ENCODE data around the gene UBR2. TPM values are rescaled to one million over a fixed set of nuclear protein-coding genes. Genes with fewer than 3 reads are reported as not detected.

UBR2 gene
- total and polyA plus RNA-seq, 2 donors (not counting 3 experiments of a cell fraction or from before 2014, with no cell fraction given), result 8.0 to 22.3 TPM

GRCh38 chr6:42555477-42556457 lies 8.1 kb upstream of the UBR2 start:
- Histone ChIP-seq H3K9ac (replicated peaks; ENCODE audit: extremely low read depth, insufficient read depth, low read length) (no peak overlapping the region), H3K36me3 (ENCODE audit: control insufficient read depth in 2 of 2, extremely low read depth in 1 of 2, insufficient read depth in 2 of 2, low read length in 2 of 2) (no peaks in the 10 kb centered on the region), H3K9me3 (replicated peaks; ENCODE audit: control insufficient read depth, insufficient read depth, low read length) (no peaks in the 10 kb centered on the region), H3K27me3 (ENCODE audit: control insufficient read depth in 2 of 2, insufficient read depth in 2 of 2, low read length in 2 of 2) (peaks cover 0 to 6% of the 10 kb centered on the region in 2 experiments), H3K4me1 (ENCODE audit: control insufficient read depth, extremely low read depth, insufficient read depth, low read length) (no peaks in the 10 kb centered on the region), H3K27ac (ENCODE audit: insufficient read depth, low read depth, low read length) (no peak overlapping the region), H4K20me1 (replicated peaks; ENCODE audit: control insufficient read depth, extremely low read depth, insufficient read depth, low read length) (no peaks in the 10 kb centered on the region), H2AFZ (ENCODE audit: low read depth, low read length) (no peak overlapping the region), H3K4me3 (replicated peaks in 1 of 3; ENCODE audit: insufficient read depth in 1 of 3, low read depth in 1 of 3, low read length in 3 of 3) (no peak overlapping the region), H3K4me2 (ENCODE audit: insufficient read depth, low read length) (no peak overlapping the region), H3K9me1 (replicated peaks; ENCODE audit: control insufficient read depth, extremely low read depth, insufficient read depth, low read length) (no peaks in the 10 kb centered on the region), H3K79me2 (ENCODE audit: control insufficient read depth, insufficient read depth, low read length) (no peaks in the 10 kb centered on the region)
- no peak for FAIRE-seq
- BruUV-seq (replicated peaks), result no TSS peak
- dilution Hi-C loops (cut with MboI; ENCODE audit: extremely low pct_ligation_motif_present, low sequenced_read_pairs) (no loop called here), intact Hi-C loops (cut with micrococcal nuclease) (no loop called here)
- DNase-seq (ENCODE audit: low read depth, low spot score), result no peak
- CTCF ChIA-PET, result interaction anchor here (10.5 kb wide), 1 partner anchor 8 kb away, joined by 86 read pairs; no protein-coding TSS in a partner anchor
- TF ChIP-seq CTCF (IDR thresholded peaks at IDR 0.05; ENCODE audit: extremely low read depth in 1 of 2, insufficient read depth in 1 of 2, low read depth in 1 of 2, low read length in 2 of 2) (no peak), JUN (IDR thresholded peaks at IDR 0.05; ENCODE audit: borderline replicate concordance, insufficient read depth, insufficient read length, low read depth) (no peak), POLR2AphosphoS5 (IDR thresholded peaks at IDR 0.05; ENCODE audit: insufficient read depth, low read depth, low read length) (no peak), GATA2 (IDR thresholded peaks at IDR 0.05; ENCODE audit: insufficient read depth, insufficient read length, low read depth, low read length) (no peak), EZH2 (IDR thresholded peaks at IDR 0.05; ENCODE audit: borderline replicate concordance, low read depth, low read length, severe bottlenecking) (no peak), FOS (IDR thresholded peaks at IDR 0.05; ENCODE audit: borderline replicate concordance, insufficient read depth, low read length) (no peak), MYC (IDR thresholded peaks at IDR 0.05; ENCODE audit: low read depth, low read length) (no peak), POLR2A (IDR thresholded peaks at IDR 0.05; ENCODE audit: low read depth, low read length) (no peak), MAX (IDR thresholded peaks at IDR 0.05; ENCODE audit: insufficient read depth, insufficient read length) (no peak)
- POLR2A ChIA-PET, result no interaction called here

Measured in endothelial cell of umbilical vein (primary cell).